ENCODE measurements around the gene POU2F3. TPM values are rescaled to one million over a fixed set of nuclear protein-coding genes. Genes with fewer than 3 reads are reported as not detected.

The POU2F3 gene
- total RNA-seq, 4 donors from 2014 or later, result 0.22 TPM; not detected in 3

- 14 to 19% methylated on average over 8 to 9 of the region's 9 CpGs for WGBS, 2 donors
- Histone ChIP-seq H3K36me3 (no peaks in the 10 kb centered on the region), H3K9me3 (no peaks in the 10 kb centered on the region), H3K4me3 (no peak overlapping the region), H3K4me1 (no peaks in the 10 kb centered on the region), H3K27me3 (peaks cover 0 to 48% of the 10 kb centered on the region in 2 donors), H3K27ac (no peak overlapping the region)
- no peak for DNase-seq (ENCODE audit: low spot score in 2 of 2)
- TF ChIP-seq CTCF (IDR thresholded peaks at IDR 0.05) (no peak), POLR2A (IDR thresholded peaks at IDR 0.05) (no peak), EP300 (IDR thresholded peaks at IDR 0.05) (no peak)
Measured at GRCh38 chr11:120255519-120255866, 15.6 kb downstream of the POU2F3 start.

GRCh38 chr11:120256178-120256577, 16.2 kb downstream of the POU2F3 start:
- H3K9me3 ChIP-seq, result no peaks in the 10 kb centered on the region
- H3K27ac ChIP-seq, result no peak overlapping the region
- H3K27me3 ChIP-seq, result peaks cover 0 to 48% of the 10 kb centered on the region in 2 donors
- H3K4me3 ChIP-seq, result no peak overlapping the region
- no peaks in the 10 kb centered on the region for H3K4me1 ChIP-seq
- TF ChIP-seq CTCF (IDR thresholded peaks at IDR 0.05) (no peak), EP300 (IDR thresholded peaks at IDR 0.05) (no peak), POLR2A (IDR thresholded peaks at IDR 0.05) (no peak)
- DNase-seq (ENCODE audit: low spot score in 2 of 2), result no peak
- WGBS, 2 donors, result 61 to 75% methylated on average over 4 of the region's 4 CpGs
- no peaks in the 10 kb centered on the region for H3K36me3 ChIP-seq

GRCh38 chr11:120256779-120257178, 16.8 kb downstream of the POU2F3 start:
- no peaks in the 10 kb centered on the region for H3K9me3 ChIP-seq
- H3K4me1 ChIP-seq, result no peaks in the 10 kb centered on the region
- TF ChIP-seq EP300 (IDR thresholded peaks at IDR 0.05) (no peak), CTCF (IDR thresholded peaks at IDR 0.05) (no peak), POLR2A (IDR thresholded peaks at IDR 0.05) (no peak)
- H3K27ac ChIP-seq, result no peak overlapping the region
- 92 to 94% methylated on average over 2 of the region's 2 CpGs for WGBS, 2 donors
- no peak for DNase-seq (ENCODE audit: low spot score in 2 of 2)
- no peak overlapping the region for H3K4me3 ChIP-seq
- no peaks in the 10 kb centered on the region for H3K36me3 ChIP-seq
- peaks cover 0 to 48% of the 10 kb centered on the region in 2 donors for H3K27me3 ChIP-seq

- WGBS, 2 donors, result 79 to 84% methylated on average over 9 of the region's 9 CpGs
- Histone ChIP-seq H3K9me3 (no peaks in the 10 kb centered on the region), H3K36me3 (no peaks in the 10 kb centered on the region), H3K4me3 (no peak overlapping the region), H3K27me3 (peaks cover 0 to 44% of the 10 kb centered on the region in 2 donors), H3K4me1 (no peaks in the 10 kb centered on the region), H3K27ac (no peak overlapping the region)
- TF ChIP-seq CTCF (IDR thresholded peaks at IDR 0.05), result no peak
- no peak for TF ChIP-seq POLR2A (IDR thresholded peaks at IDR 0.05)
- no peak for TF ChIP-seq EP300 (IDR thresholded peaks at IDR 0.05)
- no peak for DNase-seq (ENCODE audit: low spot score in 2 of 2)
Measured at GRCh38 chr11:120257346-120257745, 17.4 kb downstream of the POU2F3 start.

GRCh38 chr11:120258661-120259060, 18.7 kb downstream of the POU2F3 start:
- Histone ChIP-seq H3K27ac (no peak overlapping the region), H3K27me3 (peaks cover 0 to 41% of the 10 kb centered on the region in 2 donors), H3K9me3 (no peaks in the 10 kb centered on the region), H3K4me3 (no peak overlapping the region), H3K36me3 (no peaks in the 10 kb centered on the region), H3K4me1 (no peaks in the 10 kb centered on the region)
- WGBS, 2 donors, result 72 to 90% methylated on average over 3 of the region's 3 CpGs
- DNase-seq (ENCODE audit: low spot score in 2 of 2), result no peak
- TF ChIP-seq EP300 (IDR thresholded peaks at IDR 0.05) (no peak), POLR2A (IDR thresholded peaks at IDR 0.05) (no peak), CTCF (IDR thresholded peaks at IDR 0.05) (no peak)
